ENCODE data around the gene GPR75.
"Not testable (repeated sequence)": the region's sequence is repeated elsewhere in the genome, so short reads cannot be mapped to it uniquely, and the experiment has no call there.

GPR75 gene

DNA sequence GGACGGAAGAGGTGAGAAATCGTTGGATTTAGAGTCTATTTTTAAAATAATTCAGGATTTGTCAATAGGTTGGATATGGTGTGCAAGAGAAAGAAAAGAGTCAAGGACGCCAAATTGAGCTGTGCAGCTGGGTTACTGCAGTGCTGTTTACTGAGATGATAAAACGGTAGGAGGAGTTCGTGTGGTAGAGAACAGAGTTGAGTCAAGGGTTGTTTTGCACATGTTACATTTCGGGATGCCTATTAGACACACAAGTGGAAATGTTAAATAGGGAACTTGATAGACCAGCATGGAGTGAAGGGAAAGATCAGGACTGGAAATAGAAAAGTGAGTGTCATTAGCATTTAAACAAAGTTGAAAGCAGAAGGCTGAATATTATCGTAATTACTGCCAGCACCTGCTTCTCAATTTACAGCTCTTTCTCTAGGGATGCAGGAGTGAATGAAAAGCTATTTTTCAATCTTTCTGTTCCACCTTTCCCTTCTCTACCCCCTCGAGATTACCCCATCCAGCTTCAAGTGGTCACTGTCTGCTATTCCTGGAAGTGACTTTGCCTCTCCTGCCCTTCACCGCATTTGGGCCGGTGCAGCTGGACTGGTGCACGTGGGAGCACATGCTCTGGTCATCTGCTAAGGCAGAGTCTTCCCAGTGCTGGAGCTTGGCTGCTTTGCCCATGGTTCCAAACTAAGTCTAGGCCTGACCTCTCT is 30.3 kb downstream of the GPR75 start:
- no peak overlapping the region for H3K27ac ChIP-seq (ENCODE audit: insufficient read depth, low read length, poor library complexity, severe bottlenecking)
- H3K27me3 ChIP-seq (replicated peaks; ENCODE audit: control insufficient read depth, insufficient read depth, low read length, poor library complexity, severe bottlenecking): no peaks in the 10 kb centered on the region
- no peaks in the 10 kb centered on the region for H3K9me3 ChIP-seq (ENCODE audit: control insufficient read depth, low read length)
- H3K4me1 ChIP-seq (ENCODE audit: control insufficient read depth, insufficient read depth, low read length, poor library complexity, severe bottlenecking): no peaks in the 10 kb centered on the region
- no peaks in the 10 kb centered on the region for H3K36me3 ChIP-seq (ENCODE audit: control insufficient read depth, insufficient read depth, low read length)
- no peak overlapping the region for H3K4me3 ChIP-seq (ENCODE audit: insufficient read depth, low read depth, low read length, poor library complexity, severe bottlenecking)
- DNase-seq: no peak

DNA sequence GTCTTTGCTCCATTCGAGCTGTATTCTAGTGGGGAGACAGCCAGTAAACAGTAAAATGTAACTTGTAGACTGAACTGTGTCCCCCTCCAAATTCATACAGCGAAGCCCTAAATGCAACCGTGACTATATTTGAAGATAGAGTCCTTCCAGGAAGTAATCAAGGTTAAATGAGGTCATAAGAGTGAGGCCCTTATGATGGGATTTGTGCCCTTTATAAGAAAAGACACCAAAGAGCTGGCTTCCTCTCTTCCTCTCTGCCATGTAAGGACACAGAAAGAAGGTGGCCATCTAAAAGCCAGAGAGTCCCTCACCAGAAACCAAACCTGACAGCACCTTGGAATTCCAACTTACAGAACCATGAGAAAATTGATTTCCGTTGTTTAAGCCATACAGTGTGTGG is 31.4 kb downstream of the GPR75 start:
- Histone ChIP-seq H3K27me3 (replicated peaks; ENCODE audit: control insufficient read depth, insufficient read depth, low read length, poor library complexity, severe bottlenecking) (no peaks in the 10 kb centered on the region), H3K27ac (ENCODE audit: insufficient read depth, low read length, poor library complexity, severe bottlenecking) (no peak overlapping the region), H3K9me3 (ENCODE audit: control insufficient read depth, low read length) (no peaks in the 10 kb centered on the region), H3K4me1 (ENCODE audit: control insufficient read depth, insufficient read depth, low read length, poor library complexity, severe bottlenecking) (no peaks in the 10 kb centered on the region), H3K4me3 (ENCODE audit: insufficient read depth, low read depth, low read length, poor library complexity, severe bottlenecking) (no peak overlapping the region), H3K36me3 (ENCODE audit: control insufficient read depth, insufficient read depth, low read length) (no peaks in the 10 kb centered on the region)
- DNase-seq: no peak

- no peak for DNase-seq
- no peak overlapping the region for H3K27ac ChIP-seq (ENCODE audit: insufficient read depth, low read length, poor library complexity, severe bottlenecking)
- no peak overlapping the region for H3K4me3 ChIP-seq (ENCODE audit: insufficient read depth, low read depth, low read length, poor library complexity, severe bottlenecking)
- H3K27me3 ChIP-seq (replicated peaks; ENCODE audit: control insufficient read depth, insufficient read depth, low read length, poor library complexity, severe bottlenecking): no peaks in the 10 kb centered on the region
- no peaks in the 10 kb centered on the region for H3K4me1 ChIP-seq (ENCODE audit: control insufficient read depth, insufficient read depth, low read length, poor library complexity, severe bottlenecking)
- H3K9me3 ChIP-seq (ENCODE audit: control insufficient read depth, low read length): no peaks in the 10 kb centered on the region
- no peaks in the 10 kb centered on the region for H3K36me3 ChIP-seq (ENCODE audit: control insufficient read depth, insufficient read depth, low read length)
Measured at GRCh38 chr2:53827398-53828175, 32.2 kb downstream of the GPR75 start.

DNA sequence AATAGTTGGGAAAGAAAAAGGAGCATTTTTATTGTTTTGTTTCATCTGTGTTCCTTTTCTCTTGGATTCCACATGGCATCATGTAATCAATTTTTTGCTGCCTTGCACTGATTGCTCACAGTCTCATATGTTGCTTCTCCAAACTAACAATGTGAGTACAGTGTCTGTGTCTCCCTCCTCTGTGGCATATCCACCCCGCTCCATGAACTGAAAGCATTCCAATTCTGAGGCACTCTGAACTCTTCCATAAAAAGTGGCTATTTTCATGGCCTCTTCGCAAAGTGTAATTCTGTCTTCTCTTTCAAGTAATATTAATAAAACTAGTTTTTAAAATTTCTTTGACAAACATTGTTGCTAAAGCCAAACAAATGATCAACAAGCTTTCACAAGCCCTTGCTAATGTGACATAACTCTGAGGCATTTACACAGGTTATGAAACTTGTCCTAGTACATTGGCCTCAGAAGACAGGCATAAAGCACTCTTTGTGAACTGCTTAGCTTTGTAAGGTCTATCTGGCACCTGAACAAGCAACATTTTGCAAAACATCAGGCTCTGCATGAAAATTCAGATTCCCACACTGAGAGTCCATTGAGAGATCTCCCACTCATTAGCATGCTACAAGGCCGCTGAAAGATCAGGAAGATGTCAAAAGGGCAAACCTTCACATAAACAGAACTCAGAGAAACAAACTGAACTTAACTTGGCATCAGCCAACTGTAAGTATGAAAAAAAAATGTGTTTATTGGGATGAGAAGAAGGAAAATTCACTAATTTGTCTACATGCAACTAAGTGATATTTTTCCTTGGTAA is 33.0 kb downstream of the GPR75 start:
- Histone ChIP-seq H3K27ac (ENCODE audit: insufficient read depth, low read length, poor library complexity, severe bottlenecking) (no peak overlapping the region), H3K4me3 (ENCODE audit: insufficient read depth, low read depth, low read length, poor library complexity, severe bottlenecking) (no peak overlapping the region), H3K9me3 (ENCODE audit: control insufficient read depth, low read length) (no peaks in the 10 kb centered on the region), H3K36me3 (ENCODE audit: control insufficient read depth, insufficient read depth, low read length) (no peaks in the 10 kb centered on the region), H3K4me1 (ENCODE audit: control insufficient read depth, insufficient read depth, low read length, poor library complexity, severe bottlenecking) (no peaks in the 10 kb centered on the region), H3K27me3 (replicated peaks; ENCODE audit: control insufficient read depth, insufficient read depth, low read length, poor library complexity, severe bottlenecking) (no peaks in the 10 kb centered on the region)
- no peak for DNase-seq

GRCh38 chr2:53826030-53826410 is 33.7 kb downstream of the GPR75 start:
- Histone ChIP-seq H3K27me3 (replicated peaks; ENCODE audit: control insufficient read depth, insufficient read depth, low read length, poor library complexity, severe bottlenecking) (no peaks in the 10 kb centered on the region), H3K4me1 (ENCODE audit: control insufficient read depth, insufficient read depth, low read length, poor library complexity, severe bottlenecking) (no peaks in the 10 kb centered on the region), H3K36me3 (ENCODE audit: control insufficient read depth, insufficient read depth, low read length) (no peaks in the 10 kb centered on the region)

GRCh38 chr2:53823639-53824038 is 36.1 kb downstream of the GPR75 start:
- not testable (repeated sequence) for H3K27me3 ChIP-seq (replicated peaks; ENCODE audit: control insufficient read depth, insufficient read depth, low read length, poor library complexity, severe bottlenecking); H3K4me1 ChIP-seq (ENCODE audit: control insufficient read depth, insufficient read depth, low read length, poor library complexity, severe bottlenecking); H3K9me3 ChIP-seq (ENCODE audit: control insufficient read depth, low read length); H3K27ac ChIP-seq (ENCODE audit: insufficient read depth, low read length, poor library complexity, severe bottlenecking); DNase-seq; H3K36me3 ChIP-seq (ENCODE audit: control insufficient read depth, insufficient read depth, low read length); H3K4me3 ChIP-seq (ENCODE audit: insufficient read depth, low read depth, low read length, poor library complexity, severe bottlenecking)

More at GRCh38 chr2:53826030-53826410, 33.7 kb downstream of the GPR75 start:
- no peaks in the 10 kb centered on the region for H3K9me3 ChIP-seq (ENCODE audit: control insufficient read depth, low read length)
- H3K4me3 ChIP-seq (ENCODE audit: insufficient read depth, low read depth, low read length, poor library complexity, severe bottlenecking): no peak overlapping the region
- H3K27ac ChIP-seq (ENCODE audit: insufficient read depth, low read length, poor library complexity, severe bottlenecking): no peak overlapping the region
- DNase-seq: no peak

DNA sequence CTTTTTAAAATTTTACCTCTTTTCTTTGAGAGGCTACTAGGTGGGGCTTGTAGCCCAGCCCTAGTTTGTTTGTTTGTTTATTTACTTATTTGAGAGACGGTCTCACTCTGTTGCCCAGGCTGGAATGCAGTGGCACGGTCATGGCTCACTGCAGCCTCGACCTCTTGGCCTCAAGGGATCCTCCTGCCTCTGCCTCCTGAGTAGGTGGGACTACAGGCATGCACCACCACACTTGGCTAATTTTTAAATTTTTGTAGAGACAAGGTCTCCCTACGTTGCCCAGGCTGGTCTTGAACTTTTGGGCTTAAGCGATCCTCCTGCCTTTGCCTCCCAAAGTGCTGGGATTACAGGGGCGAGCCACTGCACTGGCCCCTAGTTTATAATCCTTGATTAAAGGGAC is 38.0 kb downstream of the GPR75 start:
- H3K27ac ChIP-seq (ENCODE audit: insufficient read depth, low read length, poor library complexity, severe bottlenecking): no peak overlapping the region
- no peaks in the 10 kb centered on the region for H3K27me3 ChIP-seq (replicated peaks; ENCODE audit: control insufficient read depth, insufficient read depth, low read length, poor library complexity, severe bottlenecking)
- DNase-seq: no peak
- no peaks in the 10 kb centered on the region for H3K9me3 ChIP-seq (ENCODE audit: control insufficient read depth, low read length)
- H3K4me3 ChIP-seq (ENCODE audit: insufficient read depth, low read depth, low read length, poor library complexity, severe bottlenecking): no peak overlapping the region
- H3K4me1 ChIP-seq (ENCODE audit: control insufficient read depth, insufficient read depth, low read length, poor library complexity, severe bottlenecking): no peaks in the 10 kb centered on the region
- peaks cover 7% of the 10 kb centered on the region for H3K36me3 ChIP-seq (ENCODE audit: control insufficient read depth, insufficient read depth, low read length)

DNA sequence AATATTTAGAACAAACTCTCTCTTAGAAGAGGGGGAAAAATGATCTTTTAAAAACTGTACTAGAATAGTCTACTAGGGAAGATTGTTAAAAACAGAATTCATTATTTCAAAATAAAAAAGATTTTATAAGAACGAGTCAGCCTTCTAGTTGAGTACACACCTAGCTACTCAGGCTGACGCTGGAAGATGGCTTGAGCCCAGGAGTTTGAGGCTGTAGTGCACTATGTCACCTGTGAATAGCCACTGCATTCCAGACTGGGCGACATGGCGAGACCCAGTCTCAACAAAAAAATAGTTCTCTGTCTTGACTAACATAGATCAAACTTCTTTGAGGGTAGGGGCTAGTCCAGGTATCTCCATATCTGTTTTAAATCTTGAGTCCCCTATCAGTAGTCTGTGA is 39.1 kb downstream of the GPR75 start:
- Histone ChIP-seq H3K4me1 (ENCODE audit: control insufficient read depth, insufficient read depth, low read length, poor library complexity, severe bottlenecking) (no peaks in the 10 kb centered on the region), H3K36me3 (ENCODE audit: control insufficient read depth, insufficient read depth, low read length) (peaks cover 10% of the 10 kb centered on the region), H3K27ac (ENCODE audit: insufficient read depth, low read length, poor library complexity, severe bottlenecking) (no peak overlapping the region), H3K9me3 (ENCODE audit: control insufficient read depth, low read length) (no peaks in the 10 kb centered on the region), H3K27me3 (replicated peaks; ENCODE audit: control insufficient read depth, insufficient read depth, low read length, poor library complexity, severe bottlenecking) (no peaks in the 10 kb centered on the region), H3K4me3 (ENCODE audit: insufficient read depth, low read depth, low read length, poor library complexity, severe bottlenecking) (no peak overlapping the region)
- DNase-seq: no peak

- Histone ChIP-seq H3K4me3 (ENCODE audit: insufficient read depth, low read depth, low read length, poor library complexity, severe bottlenecking) (no peak overlapping the region), H3K36me3 (ENCODE audit: control insufficient read depth, insufficient read depth, low read length) (peaks cover 16% of the 10 kb centered on the region), H3K4me1 (ENCODE audit: control insufficient read depth, insufficient read depth, low read length, poor library complexity, severe bottlenecking) (no peaks in the 10 kb centered on the region), H3K27ac (ENCODE audit: insufficient read depth, low read length, poor library complexity, severe bottlenecking) (no peak overlapping the region), H3K27me3 (replicated peaks; ENCODE audit: control insufficient read depth, insufficient read depth, low read length, poor library complexity, severe bottlenecking) (no peaks in the 10 kb centered on the region), H3K9me3 (ENCODE audit: control insufficient read depth, low read length) (no peaks in the 10 kb centered on the region)
- DNase-seq: no peak
Measured at GRCh38 chr2:53820048-53820447, 39.7 kb downstream of the GPR75 start.

- H3K9me3 ChIP-seq (ENCODE audit: control insufficient read depth, low read length): no peaks in the 10 kb centered on the region
- no peak overlapping the region for H3K4me3 ChIP-seq (ENCODE audit: insufficient read depth, low read depth, low read length, poor library complexity, severe bottlenecking)
- H3K36me3 ChIP-seq (ENCODE audit: control insufficient read depth, insufficient read depth, low read length): peaks cover 16% of the 10 kb centered on the region
- no peaks in the 10 kb centered on the region for H3K27me3 ChIP-seq (replicated peaks; ENCODE audit: control insufficient read depth, insufficient read depth, low read length, poor library complexity, severe bottlenecking)
- H3K27ac ChIP-seq (ENCODE audit: insufficient read depth, low read length, poor library complexity, severe bottlenecking): no peak overlapping the region
- no peaks in the 10 kb centered on the region for H3K4me1 ChIP-seq (ENCODE audit: control insufficient read depth, insufficient read depth, low read length, poor library complexity, severe bottlenecking)
- DNase-seq: no peak
Measured at GRCh38 chr2:53819634-53820033, 40.1 kb downstream of the GPR75 start.

All from effector memory CD4-positive, alpha-beta T cell (primary cell).